GM12878 (cell line): ENCODE data around the gene APCDD1. TPM values are rescaled to one million over a fixed set of nuclear protein-coding genes. Genes with fewer than 3 reads are reported as not detected.

Experiments used
- ATAC-seq: fragments of 200-7000 bp; cut with Tn5 transposase; 3 replicates; pipeline ENCODE4 v1.9.1; 2020; ENCODE audit warnings: mild to moderate bottlenecking, moderate library complexity
- BruUV-seq: library from RNA; stranded (reverse); fragments of 400-500 nt; replicated peaks from 2 replicates; lab custom pipeline; 2021; lab: Mats Ljungman, UMichigan
- CTCF ChIA-PET: fragments of 300-600 bp; sonication (Branson Sonifier 250); formaldehyde crosslinking; extraction: SDS; loops from one replicate; lab custom pipeline; 2021; ENCODE audit warnings: inconsistent platforms; lab: Yijun Ruan, JAX
- POLR2A ChIA-PET: fragments of 350-600 bp; formaldehyde crosslinking; extraction: SDS; loops from one replicate; lab custom pipeline; 2021; ENCODE audit warnings: inconsistent platforms; lab: Charles Lee
- RAD21 ChIA-PET: fragments of 300-600 bp; sonication (Branson Sonifier 250); formaldehyde crosslinking; loops from one replicate; lab custom pipeline; 2023; ENCODE audit warnings: antibody characterized with exemption; ENCODE audit not compliant: unreplicated experiment; lab: Charles Lee
- SMC1A ChIA-PET: fragments of 300-600 bp; sonication (Branson Sonifier 250); formaldehyde crosslinking; loops from one replicate; lab custom pipeline; 2023; ENCODE audit not compliant: unreplicated experiment, uncharacterized antibody; lab: Charles Lee
- DNase-seq: peaks from one replicate; pipeline ENCODE4 v3.0.0-alpha.2; 2011; ENCODE audit warnings: low read depth, low spot score
- FAIRE-seq: peaks from 3 replicates; lab custom pipeline; 2011; peaks lifted over from hg19 to GRCh38; lab: Jason Lieb, UNC
- H2AFZ ChIP-seq: 2 replicates; pipeline ENCODE4 v1.6.0; 2011; ENCODE audit warnings: low read depth, low read length, control low read depth; ENCODE audit not compliant: control insufficient read depth
- H3K27ac ChIP-seq: 2 replicates; pipeline ENCODE4 v1.5.1; 2011; ENCODE audit warnings: control low read depth; ENCODE audit not compliant: control insufficient read depth, insufficient read depth
- H3K27me3 ChIP-seq, 2 experiments: replicated peaks in 1 of 2; 2 replicates each; pipeline versions ENCODE4 v1.6.0 to v1.6.1; 2011; ENCODE audit warnings: low read length in 1 of 2; ENCODE audit not compliant: control insufficient read depth in 2 of 2, insufficient read depth in 2 of 2
- H3K36me3 ChIP-seq, 2 experiments: 2 replicates each; pipeline ENCODE4 v1.5.1; 2011; ENCODE audit warnings: low read length in 1 of 2; ENCODE audit not compliant: control insufficient read depth in 2 of 2, insufficient read depth in 2 of 2
- H3K4me1 ChIP-seq: 2 replicates; pipeline ENCODE4 v1.6.1; 2011; ENCODE audit warnings: mild to moderate bottlenecking, low read length, moderate library complexity, mixed read lengths; ENCODE audit not compliant: control insufficient read depth, insufficient read depth
- H3K4me2 ChIP-seq: 2 replicates; pipeline ENCODE4 v1.6.0; 2011; ENCODE audit warnings: control low read depth; ENCODE audit not compliant: control insufficient read depth, insufficient read depth
- H3K4me3 ChIP-seq: fragments of 200-600 bp; sonication (generic); 2 replicates; pipeline ENCODE4 v1.5.1; 2016
- H3K79me2 ChIP-seq: 2 replicates; pipeline ENCODE4 v1.6.0; 2011; ENCODE audit warnings: low read length; ENCODE audit not compliant: control insufficient read depth, insufficient read depth
- H3K9ac ChIP-seq: 2 replicates; pipeline ENCODE4 v1.8.0; 2011; ENCODE audit warnings: low read length, control low read depth, mixed read lengths; ENCODE audit not compliant: control insufficient read depth, insufficient read depth
- H3K9me3 ChIP-seq: replicated peaks from 3 replicates; pipeline ENCODE4 v1.5.1; 2011; ENCODE audit warnings: mild to moderate bottlenecking, low read length; ENCODE audit not compliant: control insufficient read depth, insufficient read depth
- H4K20me1 ChIP-seq: 2 replicates; pipeline ENCODE4 v1.6.0; 2011; ENCODE audit not compliant: control insufficient read depth, insufficient read depth
- BCL11A ChIP-seq: IDR thresholded peaks from 2 replicates; pipeline ENCODE4 v1.6.1; 2011; ENCODE audit warnings: low read depth, low read length
- E2F4 ChIP-seq: IDR thresholded peaks from 2 replicates; pipeline ENCODE4 v1.6.1; 2012; ENCODE audit warnings: low read depth, low read length, improper control_type of control experiment
- E2F8 ChIP-seq: fragments of 450-650 bp; IDR thresholded peaks from 2 replicates; pipeline ENCODE4 v1.6.1; 2018; ENCODE audit warnings: mild to moderate bottlenecking, low read depth, moderate library complexity; ENCODE audit not compliant: partially characterized antibody
- EGR1 ChIP-seq, 2 experiments: IDR thresholded peaks; 1 replicate in 1 of 2; 2 replicates in 1 of 2; pipeline ENCODE4 v1.6.1; 2011 to 2012; ENCODE audit warnings: low read depth in 2 of 2, low read length in 2 of 2, borderline replicate concordance in 1 of 2, mild to moderate bottlenecking in 1 of 2, moderate library complexity in 1 of 2
- ESRRA ChIP-seq: IDR thresholded peaks from 2 replicates; pipeline ENCODE4 v1.6.1; 2012; ENCODE audit warnings: mild to moderate bottlenecking, low read length, improper control_type of control experiment
- GABPA ChIP-seq: IDR thresholded peaks from 2 replicates; pipeline ENCODE4 v1.6.1; 2014; ENCODE audit warnings: antibody characterized with exemption, low read depth, mild to moderate bottlenecking, inconsistent platforms
- GATAD2B ChIP-seq: fragments of 450-650 bp; conservative IDR thresholded peaks from 2 replicates; pipeline ENCODE4 v1.6.1; 2017; ENCODE audit warnings: low read depth, mild to moderate bottlenecking, moderate library complexity
- HDAC2 ChIP-seq: fragments of 200-600 bp; sonication (generic); IDR thresholded peaks from 2 replicates; pipeline ENCODE4 v1.6.1; 2017
- NFXL1 ChIP-seq: fragments of 450-650 bp; IDR thresholded peaks from 2 replicates; pipeline ENCODE4 v1.6.1; 2017; ENCODE audit warnings: antibody characterized with exemption, mild to moderate bottlenecking, borderline replicate concordance
- PAX5 ChIP-seq: IDR thresholded peaks from 2 replicates; pipeline ENCODE4 v1.6.1; 2011; ENCODE audit warnings: low read depth, low read length, borderline replicate concordance
- RELA ChIP-seq: fragments of 450-650 bp; IDR thresholded peaks from 2 replicates; pipeline ENCODE4 v1.8.0; 2014; ENCODE audit warnings: borderline replicate concordance; ENCODE audit not compliant: partially characterized antibody
- ZNF24 ChIP-seq: fragments of 450-650 bp; IDR thresholded peaks from 2 replicates; pipeline ENCODE4 v1.6.1; 2017; ENCODE audit warnings: antibody characterized with exemption, mild to moderate bottlenecking
- ZNF384 ChIP-seq: IDR thresholded peaks from 2 replicates; pipeline ENCODE4 v1.6.1; 2012; ENCODE audit warnings: low read depth, mild to moderate bottlenecking, low read length, improper control_type of control experiment, borderline replicate concordance
- WGBS: methylation state at CpG from one replicate; pipeline ENCODE4 v1.1.6; 2016; ENCODE audit warnings: low lambda C conversion rate; ENCODE audit not compliant: insufficient replicate concordance, insufficient coverage; ENCODE audit errors: missing lambda C conversion rate; 5-methylcytosine and 5-hydroxymethylcytosine counted together
- in situ Hi-C: fragments of 300-500 bp; cut with MboI; formaldehyde crosslinking; loops from 9 replicates; pipeline ENCODE4 v1.14.3; 2018; ENCODE audit warnings: mixed read lengths
- intact Hi-C: fragments of 100-400 bp; cut with micrococcal nuclease; formaldehyde crosslinking; loops from one replicate; pipeline ENCODE4 v1.14.2; 2022; ENCODE audit not compliant: unreplicated experiment
- polyA plus RNA-seq, 11 experiments: library from polyadenylated mRNA; depleted of rRNA in 4 of 11; unstranded in 6 of 11; stranded (reverse) in 5 of 11; fragments of >200 nt; fragmentation: Nextera tagmentation in 4 of 11; fragmentation: Illumina TruSeq in 1 of 11; extraction: Ambion mirVana in 4 of 11; extraction: Trizol in 1 of 11; gene quantifications; 1 replicate in 1 of 11; 2 replicates in 10 of 11; pipeline versions ENCODE4 v1.2.1 to v1.2.3, GENCODE V29; 2011 to 2016; ENCODE audit warnings: inconsistent platforms in 2 of 11, missing spikeins in 2 of 11, low read depth in 1 of 11
- total RNA-seq, 4 experiments: library from RNA; depleted of rRNA in 3 of 4; stranded (reverse); fragments of >200 nt in 3 of 4; fragmentation: Illumina TruSeq in 1 of 4; extraction: Trizol in 1 of 4; gene quantifications; 2 replicates each; pipeline versions ENCODE4 v1.2.1 to v1.2.3, GENCODE V29; 2013 to 2021
- TF ChIP-seq, protein P1 (sequence below): IDR thresholded peaks from 2 replicates; pipeline ENCODE4 v1.6.1; 2012; ENCODE audit warnings: low read depth, low read length, improper control_type of control experiment

APCDD1 gene
- total and polyA plus RNA-seq, 10 of the 15 experiments (the other 5 are each of a cell fraction or from before 2014, with no cell fraction given) = not detected

- in situ Hi-C loops = no loop called here
- no TSS peak for BruUV-seq
- POLR2A ChIA-PET = no interaction called here
Measured at GRCh38 chr18:10514601-10515000, 60.2 kb downstream of the APCDD1 start.

DNA sequence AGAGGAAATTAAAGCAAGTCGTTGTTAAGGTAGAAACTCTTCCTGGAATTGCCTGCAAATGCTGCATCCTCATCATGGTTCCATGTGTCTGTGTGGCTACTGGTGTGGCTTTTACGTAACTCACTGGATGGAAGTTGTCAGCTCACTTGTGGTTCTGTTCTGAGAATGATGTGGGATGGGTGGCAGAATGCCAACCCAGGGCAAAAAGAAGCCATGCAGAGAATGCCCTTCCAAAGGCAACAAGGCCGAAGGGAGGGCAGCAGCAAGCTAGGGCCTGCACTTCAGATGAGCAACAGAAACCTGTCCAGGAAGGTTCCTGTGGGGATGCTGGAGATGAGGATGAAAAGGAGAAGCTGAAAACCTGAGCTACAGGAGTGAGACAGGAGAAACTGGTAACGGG, 61.0 kb downstream of the APCDD1 start:
- 33% methylated on average over 4 of the region's 4 CpGs for whole genome bisulfite sequencing
- ChIA-PET CTCF (interaction anchor here (0.9 to 1.3 kb wide), 4 partner anchors 33 to 543 kb away, joined by 3 to 5 read pairs (median 3); no protein-coding TSS in a partner anchor), POLR2A (no interaction called here), RAD21 (interaction anchor here (0.9 kb wide), 1 partner anchor 543 kb away, joined by 5 read pairs; no protein-coding TSS in a partner anchor), SMC1A (interaction anchor here (1.1 to 1.3 kb wide), 2 partner anchors 531 to 544 kb away, joined by 3 read pairs; no protein-coding TSS in a partner anchor)
- no peak for FAIRE-seq
- H3K27ac ChIP-seq = no peak overlapping the region
- no peak for DNase-seq
- H3K27me3 ChIP-seq = peaks cover 3 to 5% of the 10 kb centered on the region in 2 experiments; a peak in 1 of 4 replicates
- H3K4me2 ChIP-seq = no peak overlapping the region
- BruUV-seq = no TSS peak
- TF ChIP-seq RELA = no peak
- no peak for TF ChIP-seq NFXL1
- no peak for TF ChIP-seq E2F8
- no peak for TF ChIP-seq ZNF384
- TF ChIP-seq HDAC2 = no peak
- TF ChIP-seq EGR1 (IDR thresholded peaks at IDR 0.05; ENCODE audit: borderline replicate concordance in 1 of 2, low read depth in 2 of 2, low read length in 2 of 2) = no peak
- TF ChIP-seq E2F4 = no peak
- TF ChIP-seq, protein P1, sequence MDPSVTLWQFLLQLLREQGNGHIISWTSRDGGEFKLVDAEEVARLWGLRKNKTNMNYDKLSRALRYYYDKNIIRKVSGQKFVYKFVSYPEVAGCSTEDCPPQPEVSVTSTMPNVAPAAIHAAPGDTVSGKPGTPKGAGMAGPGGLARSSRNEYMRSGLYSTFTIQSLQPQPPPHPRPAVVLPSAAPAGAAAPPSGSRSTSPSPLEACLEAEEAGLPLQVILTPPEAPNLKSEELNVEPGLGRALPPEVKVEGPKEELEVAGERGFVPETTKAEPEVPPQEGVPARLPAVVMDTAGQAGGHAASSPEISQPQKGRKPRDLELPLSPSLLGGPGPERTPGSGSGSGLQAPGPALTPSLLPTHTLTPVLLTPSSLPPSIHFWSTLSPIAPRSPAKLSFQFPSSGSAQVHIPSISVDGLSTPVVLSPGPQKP = no peak
- no peak for TF ChIP-seq BCL11A
- no peak for TF ChIP-seq GATAD2B
- TF ChIP-seq ESRRA = no peak
- TF ChIP-seq ZNF24 = no peak
- H3K4me3 ChIP-seq = no peak overlapping the region
- no peak for ATAC-seq
- no peaks in the 10 kb centered on the region for H3K4me1 ChIP-seq
- intact Hi-C loops (no loop called here), in situ Hi-C loops (loop anchor here (5.0 kb wide), 1 partner anchor 48 kb away; no protein-coding TSS in a partner anchor)
- no peaks in the 10 kb centered on the region for H4K20me1 ChIP-seq
- no peak overlapping the region for H3K9ac ChIP-seq
- no peaks in the 10 kb centered on the region for H3K9me3 ChIP-seq
- no peaks in the 10 kb centered on the region for H3K79me2 ChIP-seq
- no peak overlapping the region for H2AFZ ChIP-seq
- no peaks in the 10 kb centered on the region for H3K36me3 ChIP-seq

More at GRCh38 chr18:10514601-10515000, 60.2 kb downstream of the APCDD1 start:
- FAIRE-seq = no peak
- H2AFZ ChIP-seq = no peak overlapping the region
- H3K9ac ChIP-seq = no peak overlapping the region
- intact Hi-C loops = no loop called here
- H3K4me3 ChIP-seq = no peak overlapping the region
- no peak overlapping the region for H3K27ac ChIP-seq
- H3K36me3 ChIP-seq = no peaks in the 10 kb centered on the region
- H3K4me1 ChIP-seq = no peaks in the 10 kb centered on the region
- no peaks in the 10 kb centered on the region for H3K9me3 ChIP-seq
- no peak for DNase-seq
- no peak for ATAC-seq
- H3K79me2 ChIP-seq = no peaks in the 10 kb centered on the region
- no peak overlapping the region for H3K4me2 ChIP-seq
- ChIA-PET RAD21 (no interaction called here), SMC1A (interaction anchor here (1.1 to 1.7 kb wide), 2 partner anchors 198 to 530 kb away, joined by 3 read pairs; no protein-coding TSS in a partner anchor), CTCF (interaction anchor here (1.4 kb wide), 1 partner anchor 8 kb away, joined by 3 read pairs; no protein-coding TSS in a partner anchor)
- peaks cover 3 to 5% of the 10 kb centered on the region in 2 experiments; a peak in 2 of 4 replicates for H3K27me3 ChIP-seq
- no peaks in the 10 kb centered on the region for H4K20me1 ChIP-seq
- TF ChIP-seq GABPA (no peak), PAX5 (no peak)
- TF ChIP-seq, all 136 proteins: peak for 0
